ENCODE measurements around the gene CABYR. TPM values are rescaled to one million over a fixed set of nuclear protein-coding genes. Genes with fewer than 3 reads are reported as not detected.
A peak's percentile ranks its signal among the peaks of the same experiment; 100 is the strongest.

Gene CABYR
- total RNA-seq, 1 donor from 2014 or later, result 1.2 TPM

GRCh38 chr18:24198461-24198860 is 59.6 kb downstream of the CABYR start:
- no peaks in the 10 kb centered on the region for H3K4me1 ChIP-seq
- ATAC-seq (peak; percentile 54 to 60), DNase-seq (peak; percentile 76)
- no peak for TF ChIP-seq CTCF (IDR thresholded peaks at IDR 0.05)
- no peaks in the 10 kb centered on the region for H3K27me3 ChIP-seq (ENCODE audit: low read depth)
- H3K4me3 ChIP-seq, result no peak overlapping the region
- intact Hi-C loops (cut with DNase I), result no loop called here
- H3K36me3 ChIP-seq, result peaks cover 5% of the 10 kb centered on the region
- H3K9me3 ChIP-seq, result no peaks in the 10 kb centered on the region
- no peak overlapping the region for H3K27ac ChIP-seq

GRCh38 chr18:24199372-24199962 is 60.6 kb downstream of the CABYR start:
- TF ChIP-seq CTCF (IDR thresholded peaks at IDR 0.05), result no peak
- Histone ChIP-seq H3K9me3 (no peaks in the 10 kb centered on the region), H3K36me3 (peaks cover 4% of the 10 kb centered on the region), H3K27ac (no peak overlapping the region), H3K4me3 (no peak overlapping the region), H3K4me1 (no peaks in the 10 kb centered on the region), H3K27me3 (ENCODE audit: low read depth) (no peaks in the 10 kb centered on the region)
- ATAC-seq, result peak in 1 of 2 donors; percentile 28
- no peak for DNase-seq
- intact Hi-C loops (cut with DNase I), result no loop called here

- H3K9me3 ChIP-seq, result no peaks in the 10 kb centered on the region
- H3K27ac ChIP-seq, result no peak overlapping the region
- ATAC-seq, result no peak
- H3K4me1 ChIP-seq, result no peaks in the 10 kb centered on the region
- no peak for TF ChIP-seq CTCF (IDR thresholded peaks at IDR 0.05)
- intact Hi-C loops (cut with DNase I), result no loop called here
- H3K36me3 ChIP-seq, result no peaks in the 10 kb centered on the region
- H3K27me3 ChIP-seq (ENCODE audit: low read depth), result no peaks in the 10 kb centered on the region
- DNase-seq, result no peak
- H3K4me3 ChIP-seq, result no peak overlapping the region
Observed at GRCh38 chr18:24200494-24201290, 61.8 kb downstream of the CABYR start.

- H3K9me3 ChIP-seq, result no peaks in the 10 kb centered on the region
- H3K27me3 ChIP-seq (ENCODE audit: low read depth), result no peaks in the 10 kb centered on the region
- DNase-seq (no peak), ATAC-seq (no peak)
- intact Hi-C loops (cut with DNase I), result no loop called here
- no peak for TF ChIP-seq CTCF (IDR thresholded peaks at IDR 0.05)
- no peaks in the 10 kb centered on the region for H3K36me3 ChIP-seq
- no peak overlapping the region for H3K4me3 ChIP-seq
- H3K4me1 ChIP-seq, result no peaks in the 10 kb centered on the region
- H3K27ac ChIP-seq, result no peak overlapping the region
Observed at GRCh38 chr18:24201699-24202687, 63.1 kb downstream of the CABYR start.

GRCh38 chr18:24204904-24205303 is 66.0 kb downstream of the CABYR start:
- no peak overlapping the region for H3K27ac ChIP-seq
- no peaks in the 10 kb centered on the region for H3K9me3 ChIP-seq
- H3K4me3 ChIP-seq, result no peak overlapping the region
- H3K27me3 ChIP-seq (ENCODE audit: low read depth), result no peaks in the 10 kb centered on the region
- H3K4me1 ChIP-seq, result no peaks in the 10 kb centered on the region
- intact Hi-C loops (cut with DNase I), result no loop called here
- H3K36me3 ChIP-seq, result no peaks in the 10 kb centered on the region
- no peak for TF ChIP-seq CTCF (IDR thresholded peaks at IDR 0.05)
- ATAC-seq, result no peak
- DNase-seq, result no peak

Data from lower lobe of right lung (tissue), 2 donors.